MM.1S (cell line): ENCODE measurements around the gene KHDRBS2.

Experiments used
- DNase-seq: peaks from one replicate; pipeline ENCODE4 v3.0.0-alpha.2; 2015
- H2AFZ ChIP-seq: fragments of 300-600 bp; sonication (generic); 2 replicates; pipeline ENCODE4 v1.6.0; 2016; ENCODE audit warnings: antibody characterized with exemption, low read length
- H3F3A ChIP-seq: fragments of 300-600 bp; sonication (generic); 2 replicates; pipeline ENCODE4 v1.6.1; 2016; ENCODE audit warnings: mild to moderate bottlenecking, antibody characterized with exemption, low read length, moderate library complexity, mixed read lengths; ENCODE audit not compliant: insufficient read depth
- H3K27ac ChIP-seq: fragments of 300-600 bp; sonication (generic); 2 replicates; pipeline ENCODE4 v1.5.1; 2016; ENCODE audit warnings: mild to moderate bottlenecking, low read length
- H3K27me3 ChIP-seq: fragments of 300-600 bp; sonication (generic); replicated peaks from 2 replicates; pipeline ENCODE4 v1.6.0; 2016; ENCODE audit warnings: low read length; ENCODE audit not compliant: insufficient read depth
- H3K36me3 ChIP-seq: fragments of 300-600 bp; sonication (generic); replicated peaks from 2 replicates; pipeline ENCODE4 v1.6.1; 2016; ENCODE audit warnings: mild to moderate bottlenecking, low read length, mixed read lengths; ENCODE audit not compliant: insufficient read depth
- H3K4me1 ChIP-seq: fragments of 300-600 bp; sonication (generic); 2 replicates; pipeline ENCODE4 v1.6.1; 2016; ENCODE audit warnings: low read length, mixed read lengths
- H3K4me2 ChIP-seq: fragments of 300-600 bp; sonication (generic); 2 replicates; pipeline ENCODE4 v1.6.0; 2016; ENCODE audit warnings: low read depth, low read length
- H3K4me3 ChIP-seq: fragments of 300-600 bp; sonication (generic); 2 replicates; pipeline ENCODE4 v1.5.1; 2016; ENCODE audit warnings: low read length, mixed read lengths
- H3K79me2 ChIP-seq: fragments of 300-600 bp; sonication (generic); 2 replicates; pipeline ENCODE4 v1.6.1; 2016; ENCODE audit warnings: mixed run types, low read length, mixed read lengths
- H3K9ac ChIP-seq: fragments of 300-600 bp; sonication (generic); 2 replicates; pipeline ENCODE4 v1.6.1; 2016; ENCODE audit warnings: low read length, mixed read lengths
- H3K9me2 ChIP-seq: fragments of 300-600 bp; sonication (generic); replicated peaks from 2 replicates; pipeline ENCODE4 v1.6.1; 2016; ENCODE audit warnings: mild to moderate bottlenecking, low read length, mixed read lengths; ENCODE audit not compliant: insufficient read depth
- H3K9me3 ChIP-seq: fragments of 300-600 bp; sonication (generic); replicated peaks from 2 replicates; pipeline ENCODE4 v1.6.1; 2016; ENCODE audit warnings: mild to moderate bottlenecking, low read length, mixed read lengths; ENCODE audit not compliant: insufficient read depth
- H4K20me1 ChIP-seq: fragments of 300-600 bp; sonication (generic); 2 replicates; pipeline ENCODE4 v1.6.1; 2016; ENCODE audit warnings: mild to moderate bottlenecking, low read length, moderate library complexity, mixed read lengths; ENCODE audit not compliant: insufficient read depth
- CTCF ChIP-seq: fragments of 300-600 bp; sonication (generic); IDR thresholded peaks from 2 replicates; pipeline ENCODE4 v1.5.1; 2016; ENCODE audit warnings: antibody characterized with exemption, low read length, mixed read lengths
- EZH2 ChIP-seq: fragments of 300-600 bp; sonication (generic); optimal IDR thresholded peaks from 2 replicates; pipeline ENCODE3; 2017; ENCODE audit warnings: low read depth, mild to moderate bottlenecking, antibody characterized with exemption, low read length, mixed read lengths
- EZH2phosphoT487 ChIP-seq: fragments of 300-600 bp; sonication (generic); IDR thresholded peaks from 2 replicates; pipeline ENCODE4 v1.6.1; 2018; ENCODE audit warnings: antibody characterized with exemption, low read length

KHDRBS2 gene

GRCh38 chr6:62075869-62076268, 210.2 kb downstream of the KHDRBS2 start:
- TF ChIP-seq CTCF (no peak), EZH2 (no peak)
- H3K4me2 ChIP-seq = no peak overlapping the region

DNA sequence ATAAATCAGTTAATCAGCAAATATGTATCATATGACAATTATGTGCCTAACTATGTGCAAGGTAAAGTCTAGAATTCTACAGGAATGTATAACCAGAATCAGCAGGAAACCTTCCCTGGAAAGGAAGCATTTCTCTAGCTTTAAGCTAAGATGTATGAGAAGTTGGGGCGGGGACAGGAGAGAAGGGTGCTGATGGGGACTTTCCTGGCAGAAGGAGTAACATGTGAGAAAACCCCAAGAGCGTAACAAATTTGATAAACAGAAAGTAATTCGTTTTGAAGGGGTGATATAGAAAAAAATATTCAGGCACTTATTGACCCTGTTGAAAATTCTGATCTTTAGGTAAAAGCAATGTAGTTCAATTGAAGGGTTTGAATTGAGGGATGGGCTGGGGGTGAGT, 226.1 kb downstream of the KHDRBS2 start:
- DNase-seq = no peak
- Histone ChIP-seq H3K4me3 (no peak overlapping the region), H3K79me2 (no peaks in the 10 kb centered on the region), H3F3A (no peaks in the 10 kb centered on the region), H3K36me3 (no peaks in the 10 kb centered on the region), H2AFZ (no peak overlapping the region), H3K27me3 (no peaks in the 10 kb centered on the region), H3K27ac (no peak overlapping the region), H4K20me1 (no peaks in the 10 kb centered on the region), H3K9me3 (no peaks in the 10 kb centered on the region), H3K9ac (no peak overlapping the region), H3K4me2 (no peak overlapping the region), H3K4me1 (no peaks in the 10 kb centered on the region), H3K9me2 (no peaks in the 10 kb centered on the region)
- TF ChIP-seq EZH2 = no peak
- TF ChIP-seq CTCF = no peak
- TF ChIP-seq EZH2phosphoT487 = no peak

More at GRCh38 chr6:62075869-62076268, 210.2 kb downstream of the KHDRBS2 start:
- Histone ChIP-seq H2AFZ (no peak overlapping the region), H3F3A (no peaks in the 10 kb centered on the region), H3K4me3 (no peak overlapping the region), H3K9me2 (no peaks in the 10 kb centered on the region), H3K9ac (no peak overlapping the region), H3K79me2 (no peaks in the 10 kb centered on the region), H3K4me1 (no peaks in the 10 kb centered on the region), H3K36me3 (no peaks in the 10 kb centered on the region), H3K27ac (no peak overlapping the region), H3K9me3 (no peaks in the 10 kb centered on the region), H4K20me1 (no peaks in the 10 kb centered on the region), H3K27me3 (no peaks in the 10 kb centered on the region)
- DNase-seq = no peak

GRCh38 chr6:62057300-62057699, 228.7 kb downstream of the KHDRBS2 start:
- H3K9me3 ChIP-seq = no peaks in the 10 kb centered on the region
- no peak for DNase-seq
- no peaks in the 10 kb centered on the region for H3K79me2 ChIP-seq
- no peaks in the 10 kb centered on the region for H3K4me1 ChIP-seq
- H3K4me3 ChIP-seq = no peak overlapping the region
- H3K9me2 ChIP-seq = no peaks in the 10 kb centered on the region
- TF ChIP-seq EZH2 (no peak), EZH2phosphoT487 (no peak), CTCF (no peak)
- H3K36me3 ChIP-seq = no peaks in the 10 kb centered on the region
- no peak overlapping the region for H3K27ac ChIP-seq
- no peak overlapping the region for H3K9ac ChIP-seq
- no peaks in the 10 kb centered on the region for H4K20me1 ChIP-seq
- no peaks in the 10 kb centered on the region for H3K27me3 ChIP-seq
- no peaks in the 10 kb centered on the region for H3F3A ChIP-seq
- H2AFZ ChIP-seq = no peak overlapping the region
- H3K4me2 ChIP-seq = no peak overlapping the region
